K562 (cell line): Measurements from ENCODE around the gene PHACTR2. TPM values are rescaled to one million over a fixed set of nuclear protein-coding genes. Genes with fewer than 3 reads are reported as not detected.

ENCODE experiments used
- ATAC-seq: fragments of 200-7000 bp; cut with Tn5 transposase; 3 replicates; pipeline ENCODE4 v1.9.1; 2020; ENCODE audit warnings: moderate library complexity
- BruUV-seq: library from RNA; stranded (reverse); fragments of 400-500 nt; replicated peaks from 2 replicates; lab custom pipeline; 2021; lab: Mats Ljungman, UMichigan
- CTCF ChIA-PET: fragments of 300-600 bp; formaldehyde crosslinking; extraction: SDS; loops from one replicate; lab custom pipeline; 2021; ENCODE audit warnings: low intra/inter-chr PET ratio; lab: Yijun Ruan, JAX
- POLR2A ChIA-PET: fragments of 300-600, 350-650 bp; sonication (Branson Sonifier 250); formaldehyde crosslinking; extraction: SDS; loops from one replicate; lab custom pipeline; 2021; ENCODE audit warnings: antibody characterized with exemption, inconsistent platforms; lab: Yijun Ruan, JAX
- DNase-seq, 4 experiments: peaks; one replicate each; pipeline versions ENCODE4 v3.0.0 to v3.0.0-alpha.2; 2011 to 2018; ENCODE audit warnings: low spot score in 3 of 4, mixed read lengths in 3 of 4; ENCODE audit errors: extremely low read depth in 1 of 4
- FAIRE-seq: peaks from 2 replicates; lab custom pipeline; 2011; peaks lifted over from hg19 to GRCh38; lab: Jason Lieb, UNC
- H2AFZ ChIP-seq: 2 replicates; pipeline ENCODE4 v1.6.0; 2011; ENCODE audit warnings: low read depth, low read length, control low read depth, inconsistent platforms
- H3K27ac ChIP-seq: fragments of 200-600 bp; 3 replicates; pipeline ENCODE4 v1.8.0; 2011; ENCODE audit warnings: low read depth, mild to moderate bottlenecking, control low read depth, inconsistent platforms, low read length, moderate library complexity, mixed read lengths; ENCODE audit errors: extremely low read depth
- H3K27me3 ChIP-seq, 2 experiments: fragments of 300-600 bp in 1 of 2; 2 replicates in 1 of 2; 3 replicates in 1 of 2; pipeline versions ENCODE4 v1.6.0 to v1.8.0; 2011; ENCODE audit warnings: inconsistent platforms in 2 of 2, low read length in 2 of 2, mild to moderate bottlenecking in 1 of 2, mixed read lengths in 1 of 2, moderate library complexity in 1 of 2; ENCODE audit not compliant: control insufficient read depth in 2 of 2, insufficient read depth in 2 of 2
- H3K36me3 ChIP-seq: fragments of 300-600 bp; 3 replicates; pipeline ENCODE4 v1.8.0; 2011; ENCODE audit warnings: mild to moderate bottlenecking, low read length, inconsistent platforms; ENCODE audit not compliant: control insufficient read depth, insufficient read depth
- H3K4me1 ChIP-seq, 2 experiments: fragments of 200-600 bp in 1 of 2; replicated peaks in 1 of 2; 2 replicates in 1 of 2; 3 replicates in 1 of 2; pipeline versions ENCODE4 v1.5.1 to v1.8.0; 2011; ENCODE audit warnings: inconsistent platforms in 2 of 2, low read length in 2 of 2, mild to moderate bottlenecking in 1 of 2, mixed read lengths in 1 of 2, moderate library complexity in 1 of 2; ENCODE audit not compliant: control insufficient read depth in 2 of 2, insufficient read depth in 2 of 2
- H3K4me2 ChIP-seq: 2 replicates; pipeline ENCODE4 v1.6.1; 2011; ENCODE audit warnings: low read length, control low read depth, inconsistent platforms, mixed read lengths; ENCODE audit not compliant: insufficient read depth
- H3K4me3 ChIP-seq: fragments of 200-600 bp; sonication (generic), shearing (Covaris generic); 2 replicates; pipeline ENCODE4 v1.5.1; 2016; ENCODE audit warnings: control low read depth, inconsistent platforms
- H3K79me2 ChIP-seq: fragments of 200-600 bp; 3 replicates; pipeline ENCODE4 v1.8.0; 2011; ENCODE audit warnings: low read length, inconsistent platforms; ENCODE audit not compliant: control insufficient read depth, insufficient read depth
- H3K9ac ChIP-seq, 2 experiments: 2 replicates each; pipeline versions ENCODE4 v1.6.0 to v1.6.1; 2011; ENCODE audit warnings: low read depth in 2 of 2, low read length in 2 of 2, control low read depth in 1 of 2, inconsistent platforms in 1 of 2, mild to moderate bottlenecking in 1 of 2, mixed read lengths in 1 of 2; ENCODE audit not compliant: insufficient read depth in 1 of 2
- H3K9me1 ChIP-seq: one replicate; pipeline ENCODE4 v1.6.0; 2011; ENCODE audit warnings: inconsistent platforms, mild to moderate bottlenecking, low read length, moderate library complexity; ENCODE audit not compliant: control insufficient read depth, insufficient read depth
- H3K9me3 ChIP-seq: replicated peaks from 2 replicates; pipeline ENCODE4 v1.5.1; 2011; ENCODE audit warnings: low read depth, low read length, inconsistent platforms; ENCODE audit not compliant: control insufficient read depth, insufficient read depth
- H4K20me1 ChIP-seq: replicated peaks from 2 replicates; pipeline ENCODE4 v1.6.1; 2011; ENCODE audit warnings: low read length, inconsistent platforms, mixed read lengths; ENCODE audit not compliant: control insufficient read depth, insufficient read depth
- ASH1L ChIP-seq: fragments of 450-650 bp; IDR thresholded peaks from 2 replicates; pipeline ENCODE4 v1.6.1; 2018; ENCODE audit warnings: borderline replicate concordance, mild to moderate bottlenecking, low read depth; ENCODE audit not compliant: partially characterized antibody
- BDP1 ChIP-seq: IDR thresholded peaks from 3 replicates; pipeline ENCODE4 v1.6.1; 2011; ENCODE audit not compliant: insufficient read length, insufficient read depth
- GMEB1 ChIP-seq: fragments of 250-450 bp; sonication (Bioruptor Pico); IDR thresholded peaks from 2 replicates; pipeline ENCODE4 v1.4.0; 2020; ENCODE audit warnings: mild to moderate bottlenecking
- PTRF ChIP-seq: fragments of 450-650 bp; IDR thresholded peaks from 2 replicates; pipeline ENCODE4 v1.6.1; 2016; ENCODE audit warnings: mild to moderate bottlenecking, missing genetic modification characterization, missing compliant biosample characterization
- ZBTB40 ChIP-seq, 2 experiments: fragments of 450-650 bp in 1 of 2; sonication (generic) in 1 of 2; formaldehyde crosslinking in 1 of 2; IDR thresholded peaks; 2 replicates each; pipeline versions ENCODE4 v1.7.1 to v1.9.0; 2016 to 2022; ENCODE audit warnings: inconsistent platforms in 1 of 2, mild to moderate bottlenecking in 1 of 2, missing genetic modification reagents in 1 of 2
- ZFX ChIP-seq: sonication (generic); formaldehyde crosslinking; IDR thresholded peaks from 2 replicates; pipeline ENCODE4 v1.8.0; 2022; ENCODE audit warnings: mild to moderate bottlenecking, missing genetic modification reagents, moderate library complexity
- ZNF239 ChIP-seq: fragments of 250-450 bp; sonication (Bioruptor Pico); IDR thresholded peaks from 2 replicates; pipeline ENCODE4 v1.4.0; 2020; ENCODE audit warnings: mild to moderate bottlenecking
- WGBS: fragments of 100-300 bp; shearing (Covaris generic); methylation state at CpG from one replicate; pipeline ENCODE4 v1.1.6; 2016; ENCODE audit warnings: low coverage, mixed read lengths; ENCODE audit not compliant: insufficient coverage; ENCODE audit errors: missing lambda C conversion rate; 5-methylcytosine and 5-hydroxymethylcytosine counted together
- in situ Hi-C: fragments of 300-500 bp; cut with MboI; formaldehyde crosslinking; loops from 4 replicates; pipeline ENCODE4 v1.15.0; 2018; ENCODE audit warnings: inconsistent platforms, mixed read lengths
- intact Hi-C: fragments of 100-400 bp; cut with micrococcal nuclease; formaldehyde crosslinking; loops from 2 replicates; pipeline ENCODE4 v1.14.2; 2022
- polyA plus RNA-seq, 8 experiments: library from polyadenylated mRNA; depleted of rRNA in 4 of 8; stranded (reverse) in 5 of 8; unstranded in 3 of 8; fragments of >200 nt; fragmentation: Nextera tagmentation in 2 of 8; fragmentation: Illumina TruSeq in 1 of 8; extraction: Ambion mirVana in 2 of 8; extraction: Trizol in 1 of 8; gene quantifications; 2 replicates each; pipeline versions ENCODE4 v1.2.1 to v1.2.3, GENCODE V29; 2011 to 2014; ENCODE audit warnings: inconsistent platforms in 1 of 8, missing spikeins in 1 of 8
- total RNA-seq, 7 experiments: library from RNA; depleted of rRNA in 6 of 7; stranded (reverse); fragments of >200 nt in 6 of 7; fragmentation: Illumina TruSeq in 2 of 7; extraction: Trizol in 2 of 7; gene quantifications; 2 replicates each; pipeline versions ENCODE4 v1.2.1 to v1.2.3, GENCODE V29; 2011 to 2021; ENCODE audit warnings: low replicate concordance in 1 of 7

The PHACTR2 gene
- total and polyA plus RNA-seq, 9 of the 15 experiments (the other 6 are each of a cell fraction or from before 2014, with no cell fraction given): 5.3 to 52.5 (median 22.9) TPM

- 80% methylated on average over 2 of the region's 2 CpGs for WGBS
- Histone ChIP-seq H3K4me2 (no peak overlapping the region), H3K27me3 (no peaks in the 10 kb centered on the region), H3K9me1 (no peaks in the 10 kb centered on the region), H4K20me1 (no peaks in the 10 kb centered on the region), H3K79me2 (no peaks in the 10 kb centered on the region), H3K9ac (no peak overlapping the region), H3K27ac (no peak overlapping the region), H3K9me3 (no peaks in the 10 kb centered on the region), H2AFZ (no peak overlapping the region), H3K4me3 (no peak overlapping the region), H3K36me3 (peaks cover 5% of the 10 kb centered on the region), H3K4me1 (peaks cover 0 to 7% of the 10 kb centered on the region in 2 experiments; a peak in 2 of 5 replicates)
- BruUV-seq: no TSS peak
- FAIRE-seq (no peak), DNase-seq (no peak), ATAC-seq (no peak)
- in situ Hi-C loops: no loop called here
- ChIA-PET POLR2A (interaction anchor here (0.9 kb wide), 1 partner anchor 42 kb away, joined by 3 read pairs; no protein-coding TSS in a partner anchor), CTCF (no interaction called here)
- intact Hi-C loops: no loop called here
- TF ChIP-seq GMEB1 (CRISPR knock-in tag): no peak
- TF ChIP-seq ZNF239 (CRISPR knock-in tag): no peak
- TF ChIP-seq ZFX (CRISPR knock-in tag): no peak
- no peak for TF ChIP-seq PTRF (tag)
- TF ChIP-seq ASH1L: no peak
- TF ChIP-seq BDP1: no peak
- TF ChIP-seq ZBTB40 (IDR thresholded peaks at IDR 0.05): peak; percentile 81
- TF ChIP-seq ZBTB40 (CRISPR knock-in tag; IDR thresholded peaks at IDR 0.05): no peak
Measured at GRCh38 chr6:143774347-143774746, 96.6 kb downstream of the PHACTR2 start.
